GM19238 (cell line): ENCODE measurements around the gene HAVCR2.

Experiments
- DNase-seq: peaks from one replicate; pipeline ENCODE4 v3.0.0; 2011; ENCODE audit warnings: low spot score; ENCODE audit not compliant: insufficient read length

Gene HAVCR2

DNA sequence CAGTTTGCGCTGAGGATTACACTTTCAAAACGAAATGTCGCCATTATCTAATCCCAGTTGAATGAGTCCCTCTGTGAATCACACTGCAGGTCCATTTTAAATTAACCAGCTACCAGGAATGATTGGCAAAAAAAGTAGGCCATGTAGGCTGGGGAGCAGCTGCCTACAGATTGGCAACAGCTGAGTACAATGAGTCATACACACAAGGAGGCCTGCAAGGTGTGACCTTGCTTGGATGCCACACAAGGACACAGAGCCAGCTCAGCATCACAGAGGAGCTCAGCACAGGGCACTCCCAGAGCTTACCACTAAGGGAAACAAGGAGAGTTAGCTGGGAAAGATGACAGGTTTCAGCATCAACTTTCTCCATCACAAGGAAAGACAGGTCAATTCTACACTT, 62.8 kb downstream of the HAVCR2 start:
- no peak for DNase-seq

DNA sequence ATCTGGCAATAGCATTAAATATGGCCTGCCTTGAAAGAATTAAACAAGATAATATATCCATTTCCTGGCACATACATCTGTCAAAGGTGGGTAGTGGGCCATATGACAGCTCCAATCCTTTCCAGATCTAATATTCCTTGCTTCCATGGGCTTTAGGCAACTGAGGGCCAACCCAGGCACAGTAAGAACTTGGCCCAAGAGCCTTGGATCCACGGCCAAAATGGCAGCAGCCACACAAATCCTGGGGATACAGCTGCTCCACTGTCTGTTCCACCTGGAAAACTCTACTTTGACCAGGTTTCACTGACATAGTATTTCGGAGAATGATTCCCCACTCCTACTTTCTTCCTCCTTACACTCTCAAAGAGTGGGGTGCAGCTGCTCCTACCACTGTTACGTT, 63.2 kb downstream of the HAVCR2 start:
- no peak for DNase-seq

DNA sequence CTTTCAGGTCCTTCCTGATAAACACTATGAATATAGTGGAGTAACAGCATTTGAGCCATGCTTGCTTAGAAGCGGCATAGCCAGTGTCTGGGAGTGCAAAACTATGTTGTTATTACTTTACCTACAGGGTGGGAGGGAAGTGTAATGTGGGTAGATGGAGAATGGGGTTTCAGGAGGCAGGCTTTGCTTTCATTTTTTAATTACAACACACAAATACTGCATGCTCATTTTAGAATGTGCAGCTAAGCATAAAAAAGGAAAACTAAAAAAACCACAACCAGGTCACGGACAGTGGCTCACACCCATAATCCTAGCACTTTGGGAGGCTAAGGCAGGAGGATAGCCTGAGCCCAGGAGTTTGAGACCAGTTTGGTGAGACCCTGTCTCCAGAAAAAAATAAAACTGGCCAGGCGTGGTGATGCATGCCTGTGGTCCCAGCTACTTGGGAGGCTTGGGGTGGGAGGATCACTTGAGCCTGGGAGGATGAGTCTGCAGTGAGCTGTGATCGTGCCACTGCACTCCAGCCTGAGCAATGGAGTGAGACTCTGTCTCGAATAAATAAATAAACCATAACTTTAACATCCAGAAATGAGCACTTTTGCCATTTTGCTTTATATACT, 70.2 kb downstream of the HAVCR2 start:
- no peak for DNase-seq
